H1 (cell line): ENCODE results near the gene VPS51. TPM values are rescaled to one million over a fixed set of nuclear protein-coding genes. Genes with fewer than 3 reads are reported as not detected.

Source experiments
- JUN ChIP-seq: IDR thresholded peaks from 2 replicates; pipeline ENCODE4 v1.6.1; 2011; ENCODE audit warnings: low read depth, mild to moderate bottlenecking, improper control_type of control experiment, low read length
- polyA plus RNA-seq, 7 experiments: library from polyadenylated mRNA; depleted of rRNA in 3 of 7; stranded (reverse) in 5 of 7; unstranded in 2 of 7; fragments of >200 nt in 5 of 7; fragments of 200-250 nt in 2 of 7; gene quantifications; 1 replicate in 5 of 7; 2 replicates in 1 of 7; 4 replicates in 1 of 7; pipeline versions ENCODE4 v1.2.1 to v1.2.3, GENCODE V29; 2011 to 2013; ENCODE audit warnings: missing spikeins in 2 of 7, mixed read lengths in 2 of 7
- total RNA-seq: library from RNA; stranded (reverse); fragmentation: NEBNext Ultra II Directional; extraction: Animal tissue kit (Norgen Biotek cat#: 25700); gene quantifications from 2 replicates; pipeline ENCODE4 v1.2.1, GENCODE V29; 2021
- TF ChIP-seq, protein P1 (sequence below): fragments of 300-600 bp; sonication (generic); IDR thresholded peaks from 2 replicates; pipeline ENCODE4 v1.7.1; 2012; ENCODE audit warnings: low read length, moderate library complexity, mild to moderate bottlenecking, inconsistent platforms; ENCODE audit not compliant: insufficient replicate concordance

VPS51 gene
- total and polyA plus RNA-seq, 2 of the 8 experiments (the other 6 are each of a cell fraction or from before 2014, with no cell fraction given): 97.4 to 142 TPM

GRCh38 chr11:65107751-65108468, 11.9 kb downstream of the VPS51 start (continued):
- TF ChIP-seq, protein P1, sequence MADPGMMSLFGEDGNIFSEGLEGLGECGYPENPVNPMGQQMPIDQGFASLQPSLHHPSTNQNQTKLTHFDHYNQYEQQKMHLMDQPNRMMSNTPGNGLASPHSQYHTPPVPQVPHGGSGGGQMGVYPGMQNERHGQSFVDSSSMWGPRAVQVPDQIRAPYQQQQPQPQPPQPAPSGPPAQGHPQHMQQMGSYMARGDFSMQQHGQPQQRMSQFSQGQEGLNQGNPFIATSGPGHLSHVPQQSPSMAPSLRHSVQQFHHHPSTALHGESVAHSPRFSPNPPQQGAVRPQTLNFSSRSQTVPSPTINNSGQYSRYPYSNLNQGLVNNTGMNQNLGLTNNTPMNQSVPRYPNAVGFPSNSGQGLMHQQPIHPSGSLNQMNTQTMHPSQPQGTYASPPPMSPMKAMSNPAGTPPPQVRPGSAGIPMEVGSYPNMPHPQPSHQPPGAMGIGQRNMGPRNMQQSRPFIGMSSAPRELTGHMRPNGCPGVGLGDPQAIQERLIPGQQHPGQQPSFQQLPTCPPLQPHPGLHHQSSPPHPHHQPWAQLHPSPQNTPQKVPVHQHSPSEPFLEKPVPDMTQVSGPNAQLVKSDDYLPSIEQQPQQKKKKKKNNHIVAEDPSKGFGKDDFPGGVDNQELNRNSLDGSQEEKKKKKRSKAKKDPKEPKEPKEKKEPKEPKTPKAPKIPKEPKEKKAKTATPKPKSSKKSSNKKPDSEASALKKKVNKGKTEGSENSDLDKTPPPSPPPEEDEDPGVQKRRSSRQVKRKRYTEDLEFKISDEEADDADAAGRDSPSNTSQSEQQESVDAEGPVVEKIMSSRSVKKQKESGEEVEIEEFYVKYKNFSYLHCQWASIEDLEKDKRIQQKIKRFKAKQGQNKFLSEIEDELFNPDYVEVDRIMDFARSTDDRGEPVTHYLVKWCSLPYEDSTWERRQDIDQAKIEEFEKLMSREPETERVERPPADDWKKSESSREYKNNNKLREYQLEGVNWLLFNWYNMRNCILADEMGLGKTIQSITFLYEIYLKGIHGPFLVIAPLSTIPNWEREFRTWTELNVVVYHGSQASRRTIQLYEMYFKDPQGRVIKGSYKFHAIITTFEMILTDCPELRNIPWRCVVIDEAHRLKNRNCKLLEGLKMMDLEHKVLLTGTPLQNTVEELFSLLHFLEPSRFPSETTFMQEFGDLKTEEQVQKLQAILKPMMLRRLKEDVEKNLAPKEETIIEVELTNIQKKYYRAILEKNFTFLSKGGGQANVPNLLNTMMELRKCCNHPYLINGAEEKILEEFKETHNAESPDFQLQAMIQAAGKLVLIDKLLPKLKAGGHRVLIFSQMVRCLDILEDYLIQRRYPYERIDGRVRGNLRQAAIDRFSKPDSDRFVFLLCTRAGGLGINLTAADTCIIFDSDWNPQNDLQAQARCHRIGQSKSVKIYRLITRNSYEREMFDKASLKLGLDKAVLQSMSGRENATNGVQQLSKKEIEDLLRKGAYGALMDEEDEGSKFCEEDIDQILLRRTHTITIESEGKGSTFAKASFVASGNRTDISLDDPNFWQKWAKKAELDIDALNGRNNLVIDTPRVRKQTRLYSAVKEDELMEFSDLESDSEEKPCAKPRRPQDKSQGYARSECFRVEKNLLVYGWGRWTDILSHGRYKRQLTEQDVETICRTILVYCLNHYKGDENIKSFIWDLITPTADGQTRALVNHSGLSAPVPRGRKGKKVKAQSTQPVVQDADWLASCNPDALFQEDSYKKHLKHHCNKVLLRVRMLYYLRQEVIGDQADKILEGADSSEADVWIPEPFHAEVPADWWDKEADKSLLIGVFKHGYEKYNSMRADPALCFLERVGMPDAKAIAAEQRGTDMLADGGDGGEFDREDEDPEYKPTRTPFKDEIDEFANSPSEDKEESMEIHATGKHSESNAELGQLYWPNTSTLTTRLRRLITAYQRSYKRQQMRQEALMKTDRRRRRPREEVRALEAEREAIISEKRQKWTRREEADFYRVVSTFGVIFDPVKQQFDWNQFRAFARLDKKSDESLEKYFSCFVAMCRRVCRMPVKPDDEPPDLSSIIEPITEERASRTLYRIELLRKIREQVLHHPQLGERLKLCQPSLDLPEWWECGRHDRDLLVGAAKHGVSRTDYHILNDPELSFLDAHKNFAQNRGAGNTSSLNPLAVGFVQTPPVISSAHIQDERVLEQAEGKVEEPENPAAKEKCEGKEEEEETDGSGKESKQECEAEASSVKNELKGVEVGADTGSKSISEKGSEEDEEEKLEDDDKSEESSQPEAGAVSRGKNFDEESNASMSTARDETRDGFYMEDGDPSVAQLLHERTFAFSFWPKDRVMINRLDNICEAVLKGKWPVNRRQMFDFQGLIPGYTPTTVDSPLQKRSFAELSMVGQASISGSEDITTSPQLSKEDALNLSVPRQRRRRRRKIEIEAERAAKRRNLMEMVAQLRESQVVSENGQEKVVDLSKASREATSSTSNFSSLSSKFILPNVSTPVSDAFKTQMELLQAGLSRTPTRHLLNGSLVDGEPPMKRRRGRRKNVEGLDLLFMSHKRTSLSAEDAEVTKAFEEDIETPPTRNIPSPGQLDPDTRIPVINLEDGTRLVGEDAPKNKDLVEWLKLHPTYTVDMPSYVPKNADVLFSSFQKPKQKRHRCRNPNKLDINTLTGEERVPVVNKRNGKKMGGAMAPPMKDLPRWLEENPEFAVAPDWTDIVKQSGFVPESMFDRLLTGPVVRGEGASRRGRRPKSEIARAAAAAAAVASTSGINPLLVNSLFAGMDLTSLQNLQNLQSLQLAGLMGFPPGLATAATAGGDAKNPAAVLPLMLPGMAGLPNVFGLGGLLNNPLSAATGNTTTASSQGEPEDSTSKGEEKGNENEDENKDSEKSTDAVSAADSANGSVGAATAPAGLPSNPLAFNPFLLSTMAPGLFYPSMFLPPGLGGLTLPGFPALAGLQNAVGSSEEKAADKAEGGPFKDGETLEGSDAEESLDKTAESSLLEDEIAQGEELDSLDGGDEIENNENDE: no peak
- TF ChIP-seq JUN: no peak
